BJ (cell line): ENCODE measurements around the gene MYH10. TPM values are rescaled to one million over a fixed set of nuclear protein-coding genes. Genes with fewer than 3 reads are reported as not detected.

Experiments
- CTCF ChIA-PET: fragments of 350-600 bp; formaldehyde crosslinking; extraction: SDS; loops from one replicate; lab custom pipeline; 2021; ENCODE audit warnings: antibody characterized with exemption, inconsistent platforms; lab: Yijun Ruan, JAX
- POLR2A ChIA-PET: fragments of 300-600 bp; sonication (Branson Sonifier 250); formaldehyde crosslinking; extraction: SDS; loops from one replicate; lab custom pipeline; 2021; ENCODE audit warnings: antibody characterized with exemption; lab: Charles Lee
- DNase-seq: peaks from one replicate; pipeline ENCODE4 v3.0.0-alpha.2; 2011; ENCODE audit warnings: low read depth
- H3K27me3 ChIP-seq: 2 replicates; pipeline ENCODE4 v1.6.0; 2011; ENCODE audit warnings: low read length; ENCODE audit not compliant: control insufficient read depth, insufficient read depth
- H3K36me3 ChIP-seq: 2 replicates; pipeline ENCODE4 v1.5.1; 2011; ENCODE audit warnings: low read length; ENCODE audit not compliant: control insufficient read depth, insufficient read depth
- H3K4me3 ChIP-seq: 2 replicates; pipeline ENCODE4 v1.5.1; 2011; ENCODE audit warnings: low read depth, mild to moderate bottlenecking, control low read depth, low read length
- CTCF ChIP-seq: IDR thresholded peaks from 2 replicates; pipeline ENCODE4 v1.5.1; 2011; ENCODE audit warnings: low read depth, mild to moderate bottlenecking, control low read depth, inconsistent platforms, low read length, moderate library complexity; ENCODE audit not compliant: insufficient read depth
- polyA plus RNA-seq: library from polyadenylated mRNA; depleted of rRNA; stranded (reverse); fragments of >200 nt; gene quantifications from 2 replicates; pipeline ENCODE4 v1.2.3, GENCODE V29; 2011

The MYH10 gene
- polyA plus RNA-seq, 1 experiment: 62.1 TPM

DNA sequence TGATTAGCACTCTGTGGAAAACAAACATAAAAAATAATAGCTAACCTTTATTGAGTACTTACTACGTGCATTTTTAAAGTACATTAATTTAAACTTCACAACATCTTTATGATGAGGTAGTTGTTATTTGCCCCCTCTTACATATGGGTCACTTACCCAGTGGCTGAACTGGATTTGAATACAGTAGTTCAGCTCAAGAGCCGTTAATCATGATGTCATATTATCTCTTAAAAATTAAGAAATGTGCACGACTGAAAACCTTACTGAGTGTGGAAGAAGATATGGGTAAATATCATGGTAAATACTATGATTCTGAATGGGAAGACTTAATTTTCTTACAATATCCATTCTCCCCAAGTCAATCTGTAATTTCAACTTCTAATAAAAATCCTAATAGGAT is 177.2 kb downstream of the MYH10 start:
- Histone ChIP-seq H3K27me3 (no peaks in the 10 kb centered on the region), H3K4me3 (no peak overlapping the region), H3K36me3 (peaks cover 19% of the 10 kb centered on the region)
- no peak for TF ChIP-seq CTCF
- DNase-seq: no peak
- CTCF ChIA-PET: no interaction called here
- POLR2A ChIA-PET: no interaction called here

DNA sequence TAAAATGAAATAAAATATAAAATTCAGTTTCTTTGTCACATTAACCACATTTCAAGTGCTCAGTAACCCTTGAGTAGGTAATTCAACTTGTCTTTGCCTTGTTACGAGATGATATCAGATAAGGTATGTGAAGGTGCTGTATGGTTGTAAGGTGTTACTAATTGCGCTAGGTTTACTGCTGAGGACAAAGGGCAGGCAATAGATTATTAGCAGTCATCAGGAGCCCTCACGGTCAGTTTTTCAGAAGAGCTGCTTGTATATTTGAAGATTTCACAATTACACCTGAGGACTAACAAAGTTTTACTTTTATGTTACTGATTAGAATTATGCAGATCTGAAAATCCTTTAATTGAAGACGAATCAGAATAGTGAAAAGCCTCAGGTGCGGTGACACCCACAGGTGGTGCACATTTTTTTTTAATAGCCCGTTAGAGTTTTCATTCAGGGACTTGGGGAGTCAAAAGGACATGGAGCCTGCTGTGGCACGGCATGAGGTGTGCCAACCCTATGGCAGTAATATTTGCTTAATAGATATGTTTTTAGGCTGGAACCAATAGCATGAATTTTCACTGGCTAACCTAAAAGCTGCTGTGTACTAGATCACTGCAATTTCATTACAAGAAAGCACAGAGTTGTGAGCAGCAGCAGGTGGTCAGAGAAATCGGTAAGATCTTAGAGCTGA is 178.5 kb downstream of the MYH10 start:
- Histone ChIP-seq H3K36me3 (peaks cover 18% of the 10 kb centered on the region), H3K27me3 (no peaks in the 10 kb centered on the region), H3K4me3 (no peak overlapping the region)
- no peak for TF ChIP-seq CTCF
- CTCF ChIA-PET: no interaction called here
- DNase-seq: no peak
- POLR2A ChIA-PET: no interaction called here

DNA sequence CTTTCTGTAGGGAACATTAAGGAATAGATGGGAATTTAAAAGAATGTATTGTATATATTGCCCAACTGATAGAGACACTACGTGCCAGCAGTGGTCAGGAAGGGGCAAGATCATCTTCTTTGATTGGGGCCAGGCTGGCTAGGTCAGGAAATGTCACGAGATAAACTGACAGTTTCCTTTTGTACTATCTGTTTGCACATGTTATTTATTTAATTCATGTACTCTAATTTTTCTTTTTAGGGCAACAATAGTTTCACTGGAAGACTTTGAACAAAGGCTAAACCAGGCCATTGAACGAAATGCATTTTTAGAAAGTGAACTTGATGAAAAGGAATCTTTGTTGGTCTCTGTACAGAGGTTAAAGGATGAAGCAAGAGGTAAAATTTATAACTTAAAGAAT is 182.2 kb downstream of the MYH10 start:
- no peak for TF ChIP-seq CTCF
- ChIA-PET CTCF (interaction anchor here (0.9 kb wide), 1 partner anchor 298 kb away, joined by 3 read pairs; no protein-coding TSS in a partner anchor), POLR2A (no interaction called here)
- H3K4me3 ChIP-seq: no peak overlapping the region
- no peaks in the 10 kb centered on the region for H3K27me3 ChIP-seq
- peaks cover 16% of the 10 kb centered on the region for H3K36me3 ChIP-seq
- DNase-seq: no peak

- peaks cover 16% of the 10 kb centered on the region for H3K36me3 ChIP-seq
- no peak for TF ChIP-seq CTCF
- no peak for DNase-seq
- H3K27me3 ChIP-seq: no peaks in the 10 kb centered on the region
- POLR2A ChIA-PET: no interaction called here
- CTCF ChIA-PET: no interaction called here
- no peak overlapping the region for H3K4me3 ChIP-seq
Measured at GRCh38 chr17:8447799-8448198, 182.7 kb downstream of the MYH10 start.

- no peak overlapping the region for H3K4me3 ChIP-seq
- peaks cover 13% of the 10 kb centered on the region for H3K36me3 ChIP-seq
- CTCF ChIA-PET: interaction anchor here (0.7 to 1.1 kb wide), 2 partner anchors 9 to 301 kb away, joined by 3 read pairs; no protein-coding TSS in a partner anchor
- POLR2A ChIA-PET: no interaction called here
- DNase-seq: no peak
- TF ChIP-seq CTCF: no peak
- H3K27me3 ChIP-seq: no peaks in the 10 kb centered on the region
Measured at GRCh38 chr17:8445536-8445935, 185.0 kb downstream of the MYH10 start.
